Tibial nerve (tissue), 3 donors: Measurements from ENCODE around the gene PLPPR2.

Experiments used
- POLR2A ChIP-seq, 2 donors: fragments of 450-650 bp; IDR thresholded peaks; one replicate each; pipeline ENCODE4 v1.6.1; 2017; ENCODE audit warnings: antibody characterized with exemption in 2 of 2, mild to moderate bottlenecking in 2 of 2, moderate library complexity in 2 of 2
- TF ChIP-seq, protein P1 (sequence below), 5 experiments: fragments of 200-600 bp in 3 of 5; fragments of 450-650 bp in 2 of 5; sonication (generic) in 3 of 5; IDR thresholded peaks; one replicate each; pipeline ENCODE4 v1.5.1; 2016 to 2019; ENCODE audit warnings: antibody characterized with exemption in 5 of 5, mild to moderate bottlenecking in 3 of 5, moderate library complexity in 2 of 5

- TF ChIP-seq, protein P1, sequence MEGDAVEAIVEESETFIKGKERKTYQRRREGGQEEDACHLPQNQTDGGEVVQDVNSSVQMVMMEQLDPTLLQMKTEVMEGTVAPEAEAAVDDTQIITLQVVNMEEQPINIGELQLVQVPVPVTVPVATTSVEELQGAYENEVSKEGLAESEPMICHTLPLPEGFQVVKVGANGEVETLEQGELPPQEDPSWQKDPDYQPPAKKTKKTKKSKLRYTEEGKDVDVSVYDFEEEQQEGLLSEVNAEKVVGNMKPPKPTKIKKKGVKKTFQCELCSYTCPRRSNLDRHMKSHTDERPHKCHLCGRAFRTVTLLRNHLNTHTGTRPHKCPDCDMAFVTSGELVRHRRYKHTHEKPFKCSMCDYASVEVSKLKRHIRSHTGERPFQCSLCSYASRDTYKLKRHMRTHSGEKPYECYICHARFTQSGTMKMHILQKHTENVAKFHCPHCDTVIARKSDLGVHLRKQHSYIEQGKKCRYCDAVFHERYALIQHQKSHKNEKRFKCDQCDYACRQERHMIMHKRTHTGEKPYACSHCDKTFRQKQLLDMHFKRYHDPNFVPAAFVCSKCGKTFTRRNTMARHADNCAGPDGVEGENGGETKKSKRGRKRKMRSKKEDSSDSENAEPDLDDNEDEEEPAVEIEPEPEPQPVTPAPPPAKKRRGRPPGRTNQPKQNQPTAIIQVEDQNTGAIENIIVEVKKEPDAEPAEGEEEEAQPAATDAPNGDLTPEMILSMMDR (IDR thresholded peaks at IDR 0.05), result no peak
- TF ChIP-seq POLR2A (IDR thresholded peaks at IDR 0.05), result no peak
These were observed 35.9 kb downstream of the PLPPR2 start for GRCh38 chr19:11390933-11391680.
